Measurements from ENCODE around the gene COL8A2.

COL8A2 gene

GRCh38 chr1:36144413-36144812, 19.4 kb upstream of the COL8A2 start:
- DNase-seq (ENCODE audit: low read depth), result no peak
- no peak for TF ChIP-seq CTCF (conservative IDR thresholded peaks at IDR 0.05; ENCODE audit: low read depth, low read length)
- no peak overlapping the region for H3K4me3 ChIP-seq (ENCODE audit: low read length)

DNA sequence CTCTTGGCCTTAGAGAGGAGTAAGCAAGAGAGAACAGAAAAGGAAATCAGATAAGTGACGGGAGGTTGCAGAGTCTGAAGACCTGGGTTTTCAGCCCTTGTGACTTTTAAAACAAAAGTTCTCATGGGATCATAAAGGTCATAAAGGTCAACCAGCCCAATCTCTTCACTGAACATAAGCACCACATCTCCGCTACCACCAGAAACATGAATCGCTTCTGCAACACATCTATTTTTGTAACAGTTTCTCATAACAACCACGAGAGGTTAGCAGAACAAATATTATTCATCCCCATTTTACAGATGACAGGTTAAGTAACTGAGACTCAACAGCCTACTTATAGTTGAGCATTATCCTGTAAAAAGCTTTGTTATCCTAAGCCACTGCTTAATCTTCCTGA, 18.4 kb upstream of the COL8A2 start:
- no peak for DNase-seq (ENCODE audit: low read depth)
- no peak for TF ChIP-seq CTCF (conservative IDR thresholded peaks at IDR 0.05; ENCODE audit: low read depth, low read length)
- H3K4me3 ChIP-seq (ENCODE audit: low read length), result no peak overlapping the region

DNA sequence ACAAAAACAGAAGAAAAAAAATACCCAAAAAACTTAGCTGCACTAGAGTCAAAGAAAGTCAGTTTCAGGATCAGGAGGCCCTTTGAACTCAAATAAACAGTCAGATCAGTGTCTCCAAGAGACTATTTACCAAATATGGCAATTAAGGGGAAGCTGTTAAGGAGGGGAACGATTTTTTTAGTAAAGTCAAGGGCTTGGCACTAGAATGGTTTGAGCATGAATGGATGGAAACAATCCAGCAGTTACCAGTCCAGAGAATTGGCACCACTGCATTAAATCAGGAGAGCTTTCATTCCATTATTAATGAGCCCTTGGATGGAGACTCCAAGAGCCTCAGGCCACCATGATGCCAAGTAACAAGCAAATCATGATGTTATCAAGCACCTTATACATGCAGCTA, 17.1 kb upstream of the COL8A2 start:
- DNase-seq (ENCODE audit: low read depth), result no peak
- no peak for TF ChIP-seq CTCF (conservative IDR thresholded peaks at IDR 0.05; ENCODE audit: low read depth, low read length)
- H3K4me3 ChIP-seq (ENCODE audit: low read length), result no peak overlapping the region

- no peak for DNase-seq (ENCODE audit: low read depth)
- no peak overlapping the region for H3K4me3 ChIP-seq (ENCODE audit: low read length)
- no peak for TF ChIP-seq CTCF (conservative IDR thresholded peaks at IDR 0.05; ENCODE audit: low read depth, low read length)
These were observed 14.5 kb upstream of the COL8A2 start for GRCh38 chr1:36139521-36139920.

DNA sequence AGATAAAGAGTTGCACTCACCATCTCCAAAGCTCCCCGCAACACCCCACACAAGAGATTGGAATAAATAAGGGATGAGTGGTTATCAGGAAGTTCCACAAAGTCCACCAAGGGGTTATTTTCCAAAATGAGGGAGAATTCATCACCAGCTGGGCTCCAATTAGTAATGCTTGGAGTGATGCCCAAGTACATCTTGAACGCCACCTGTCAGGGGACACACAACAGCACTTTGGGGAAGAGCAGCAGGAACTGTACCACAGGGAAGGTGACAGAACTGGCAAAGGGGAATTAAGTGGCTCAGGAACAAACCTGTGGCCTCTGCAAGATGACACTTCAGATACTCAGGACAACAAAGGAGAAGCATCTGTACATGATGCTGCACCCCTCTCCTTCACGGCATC, 12.8 kb upstream of the COL8A2 start:
- H3K4me3 ChIP-seq (ENCODE audit: low read length), result no peak overlapping the region
- TF ChIP-seq CTCF (conservative IDR thresholded peaks at IDR 0.05; ENCODE audit: low read depth, low read length), result no peak
- no peak for DNase-seq (ENCODE audit: low read depth)

- DNase-seq (ENCODE audit: low read depth), result no peak
- no peak for TF ChIP-seq CTCF (conservative IDR thresholded peaks at IDR 0.05; ENCODE audit: low read depth, low read length)
- no peak overlapping the region for H3K4me3 ChIP-seq (ENCODE audit: low read length)
These were observed 12.2 kb upstream of the COL8A2 start for GRCh38 chr1:36137226-36137625.

DNA sequence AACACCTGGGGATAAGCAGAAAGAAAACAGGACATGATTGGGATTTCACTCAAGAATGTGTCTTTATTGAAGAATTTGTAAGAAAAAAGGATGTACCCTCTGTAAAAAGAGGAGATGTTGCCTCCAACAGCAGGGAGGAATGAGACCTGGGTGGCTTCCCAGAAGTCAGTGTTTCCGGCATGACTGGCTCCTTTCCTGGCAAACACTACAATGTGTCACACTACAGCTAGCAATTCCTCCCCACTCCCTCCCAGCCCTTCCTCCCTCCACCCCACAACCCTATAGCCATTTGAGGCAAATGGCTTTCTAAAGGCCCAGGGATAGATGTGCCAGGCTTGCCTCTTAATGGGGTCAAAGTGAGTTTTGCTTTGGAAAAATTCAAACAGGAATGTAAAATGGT, 11.5 kb upstream of the COL8A2 start:
- no peak for DNase-seq (ENCODE audit: low read depth)
- TF ChIP-seq CTCF (conservative IDR thresholded peaks at IDR 0.05; ENCODE audit: low read depth, low read length), result no peak
- no peak overlapping the region for H3K4me3 ChIP-seq (ENCODE audit: low read length)

All from retinal pigment epithelial cell (primary cell).